Muscle layer of duodenum (tissue), 2 donors: ENCODE measurements around the gene SDK1.
"Not testable (repeated sequence)": the region's sequence is repeated elsewhere in the genome, so short reads cannot be mapped to it uniquely, and the experiment has no call there.

ENCODE experiments used
- H3K27ac ChIP-seq: one replicate; pipeline ENCODE4 v1.7.0; 2013; ENCODE audit warnings: mild to moderate bottlenecking, low read length
- H3K27me3 ChIP-seq: one replicate; pipeline ENCODE4 v1.7.0; 2013; ENCODE audit warnings: low read depth, mild to moderate bottlenecking, control low read depth, low read length
- H3K36me3 ChIP-seq, 2 donors: one replicate each; pipeline ENCODE4 v1.7.0; 2013; ENCODE audit warnings: low read length in 2 of 2, control low read depth in 1 of 2, mild to moderate bottlenecking in 1 of 2; ENCODE audit not compliant: insufficient read depth in 2 of 2, control insufficient read depth in 1 of 2
- H3K4me1 ChIP-seq, 2 donors: one replicate each; pipeline ENCODE4 v1.7.0; 2013; ENCODE audit warnings: low read length in 2 of 2, mild to moderate bottlenecking in 2 of 2, control low read depth in 1 of 2, moderate library complexity in 1 of 2; ENCODE audit not compliant: insufficient read depth in 2 of 2, control insufficient read depth in 1 of 2
- H3K4me3 ChIP-seq, 2 donors: one replicate each; pipeline ENCODE4 v1.7.0; 2013; ENCODE audit warnings: low read length in 2 of 2, low read depth in 1 of 2, mild to moderate bottlenecking in 1 of 2
- H3K9me3 ChIP-seq, 2 donors: one replicate each; pipeline ENCODE4 v1.7.0; 2013; ENCODE audit warnings: low read length in 2 of 2, control low read depth in 1 of 2, mild to moderate bottlenecking in 1 of 2; ENCODE audit not compliant: control insufficient read depth in 1 of 2
- donor health status: healthy.

SDK1 gene

DNA sequence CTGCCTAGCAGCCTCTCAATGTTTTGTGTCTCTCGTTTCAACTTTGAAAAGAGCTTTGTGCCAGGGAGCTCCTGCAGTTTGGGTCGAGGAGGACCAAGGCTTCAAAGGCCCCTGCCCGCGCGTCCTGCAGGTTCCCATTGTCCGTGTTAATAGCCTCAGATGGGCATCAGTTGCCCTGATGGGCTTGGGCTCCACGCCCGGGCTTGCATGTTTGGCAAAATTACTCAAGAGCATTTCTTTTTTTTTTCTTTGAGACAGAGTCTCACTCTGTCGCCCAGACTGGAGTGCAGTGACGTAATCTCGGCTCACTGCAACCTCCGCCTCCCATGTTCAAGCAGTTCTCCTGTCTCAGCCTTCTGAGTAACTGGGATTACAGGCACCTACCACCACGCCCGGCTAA, 636.6 kb downstream of the SDK1 start:
- Histone ChIP-seq H3K4me1 (no peaks in the 10 kb centered on the region), H3K27me3 (no peaks in the 10 kb centered on the region), H3K36me3 (no peaks in the 10 kb centered on the region), H3K9me3 (no peaks in the 10 kb centered on the region), H3K27ac (no peak overlapping the region), H3K4me3 (no peak overlapping the region)

DNA sequence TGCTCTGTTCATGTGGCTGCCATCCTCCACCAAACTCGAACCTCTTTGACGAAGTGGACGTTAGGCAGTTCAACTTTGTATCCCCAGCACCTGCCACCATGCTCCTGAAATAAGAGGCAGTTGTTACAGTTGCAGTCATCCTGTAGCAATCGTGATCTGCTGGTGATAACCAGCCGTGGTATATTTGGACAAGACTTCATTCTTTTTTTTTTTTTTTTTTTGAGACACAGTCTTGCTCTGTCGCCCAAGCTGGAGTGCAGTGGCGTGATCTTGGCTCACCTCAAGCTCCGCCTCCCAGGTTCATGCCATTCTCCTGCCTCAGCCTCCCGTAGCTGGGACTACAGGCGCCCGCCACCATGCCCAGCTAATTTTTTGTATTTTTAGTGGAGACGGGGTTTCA, 640.7 kb downstream of the SDK1 start:
- not testable (repeated sequence) for H3K27me3 ChIP-seq, H3K4me1 ChIP-seq, H3K36me3 ChIP-seq, H3K4me3 ChIP-seq, H3K27ac ChIP-seq
- peaks cover 0 to 10% of the 10 kb centered on the region in 2 donors for H3K9me3 ChIP-seq

DNA sequence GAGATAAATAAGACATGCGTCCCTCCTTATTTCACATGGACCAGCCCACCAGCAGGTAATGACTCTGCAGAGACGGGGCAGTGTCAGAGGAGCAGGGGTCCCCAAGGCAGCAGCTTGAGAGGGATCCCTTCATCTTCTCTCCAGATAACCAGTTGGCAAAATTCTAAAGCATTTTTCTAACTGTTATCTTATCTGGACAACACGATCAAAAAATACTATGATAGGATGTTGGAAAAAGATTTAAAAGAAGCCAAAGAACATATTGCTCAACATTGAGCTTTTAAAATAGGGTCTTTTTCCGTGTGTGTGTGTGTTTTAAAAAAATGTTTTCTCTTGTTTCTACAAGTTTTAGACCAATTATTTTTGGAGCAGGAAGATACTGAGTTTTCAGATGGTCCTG, 641.2 kb downstream of the SDK1 start:
- no peaks in the 10 kb centered on the region for H3K4me1 ChIP-seq
- H3K9me3 ChIP-seq: peaks cover 0 to 10% of the 10 kb centered on the region in 2 donors
- no peaks in the 10 kb centered on the region for H3K27me3 ChIP-seq
- H3K36me3 ChIP-seq: no peaks in the 10 kb centered on the region
- H3K27ac ChIP-seq: no peak overlapping the region
- no peak overlapping the region for H3K4me3 ChIP-seq

DNA sequence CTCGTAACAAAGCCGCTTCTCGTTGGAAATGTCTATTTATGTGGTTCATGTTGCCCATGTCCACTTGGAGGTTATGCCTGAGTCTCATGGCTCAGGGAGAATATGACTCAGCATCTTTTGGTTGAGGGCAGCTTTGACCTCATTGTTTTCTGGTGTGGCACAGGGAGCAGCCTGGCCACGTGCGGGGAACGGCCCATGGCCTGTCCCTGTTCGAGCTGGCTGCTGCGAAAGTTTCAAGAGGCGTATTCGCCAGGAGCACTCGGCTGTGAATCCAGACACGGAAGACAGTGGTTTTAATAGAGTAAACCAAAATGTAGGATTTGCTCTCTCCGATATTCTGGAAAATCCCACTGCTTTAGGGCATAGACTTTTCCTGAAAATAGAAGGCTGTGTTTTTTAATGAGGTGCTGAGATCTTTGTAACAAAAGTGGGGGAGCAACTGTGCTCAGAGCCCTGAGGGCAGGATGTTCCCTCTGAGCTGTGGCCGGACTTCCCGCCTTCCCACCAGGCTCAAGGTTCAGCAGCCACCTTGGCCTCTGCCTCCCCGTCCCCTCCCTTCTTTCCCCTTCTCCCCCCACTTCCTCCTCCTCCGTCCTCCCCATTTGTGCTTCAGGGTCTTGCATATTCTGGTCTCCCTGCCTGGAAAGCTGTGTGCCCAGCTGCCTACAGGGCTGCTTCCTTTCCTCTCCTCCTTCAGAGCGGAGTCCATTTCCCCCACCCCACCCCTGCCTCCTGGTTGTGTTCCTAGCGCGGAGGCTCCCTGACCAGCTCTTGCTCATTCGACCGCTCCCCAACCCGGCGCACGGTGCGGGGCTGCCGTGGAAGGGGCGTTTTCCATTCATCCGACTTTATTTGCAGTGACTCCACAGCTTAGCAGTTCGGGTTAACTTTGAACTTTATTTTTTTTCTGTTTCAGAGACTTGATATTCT, 642.0 kb downstream of the SDK1 start:
- Histone ChIP-seq H3K4me1 (no peaks in the 10 kb centered on the region), H3K4me3 (no peak overlapping the region), H3K27ac (no peak overlapping the region), H3K36me3 (no peaks in the 10 kb centered on the region), H3K9me3 (peaks cover 0 to 10% of the 10 kb centered on the region in 2 donors), H3K27me3 (no peaks in the 10 kb centered on the region)

DNA sequence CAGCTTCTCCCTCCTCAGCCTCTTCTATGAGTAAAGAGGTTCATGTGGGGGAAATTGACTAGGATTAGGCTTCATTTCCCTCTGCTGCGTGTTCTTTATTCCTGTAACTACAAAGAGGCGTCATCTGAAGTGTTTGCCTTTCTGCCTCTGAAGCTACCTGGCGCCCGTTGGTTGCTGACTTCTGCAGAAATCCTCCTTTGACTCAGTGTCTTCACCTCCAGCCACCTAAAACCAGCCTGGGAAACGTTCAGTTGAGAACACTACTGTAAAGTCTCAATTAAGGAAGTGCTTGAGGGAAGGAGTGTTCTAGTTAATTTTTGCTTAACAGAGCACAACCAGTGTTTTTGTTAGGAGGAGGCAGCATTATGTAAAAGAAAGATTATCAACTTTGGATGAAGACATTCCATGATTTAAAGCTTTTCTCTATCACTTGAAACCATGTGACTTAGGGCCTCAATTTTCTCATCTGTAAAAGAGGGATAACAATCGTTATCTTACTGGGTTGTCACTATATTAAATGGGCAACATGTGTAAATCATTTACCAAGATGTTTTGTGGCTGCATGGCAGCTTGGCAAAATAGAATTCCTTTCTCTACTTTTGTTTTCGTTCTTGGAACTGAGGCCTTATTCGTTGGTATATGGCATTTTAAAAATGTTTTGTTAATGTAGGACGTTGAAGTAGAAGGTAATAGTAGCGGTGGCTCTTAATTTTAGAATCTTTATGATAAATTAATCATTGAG, 642.9 kb downstream of the SDK1 start:
- H3K9me3 ChIP-seq: peaks cover 0 to 10% of the 10 kb centered on the region in 2 donors
- no peak overlapping the region for H3K27ac ChIP-seq
- no peaks in the 10 kb centered on the region for H3K4me1 ChIP-seq
- no peak overlapping the region for H3K4me3 ChIP-seq
- H3K27me3 ChIP-seq: no peaks in the 10 kb centered on the region
- H3K36me3 ChIP-seq: no peaks in the 10 kb centered on the region

DNA sequence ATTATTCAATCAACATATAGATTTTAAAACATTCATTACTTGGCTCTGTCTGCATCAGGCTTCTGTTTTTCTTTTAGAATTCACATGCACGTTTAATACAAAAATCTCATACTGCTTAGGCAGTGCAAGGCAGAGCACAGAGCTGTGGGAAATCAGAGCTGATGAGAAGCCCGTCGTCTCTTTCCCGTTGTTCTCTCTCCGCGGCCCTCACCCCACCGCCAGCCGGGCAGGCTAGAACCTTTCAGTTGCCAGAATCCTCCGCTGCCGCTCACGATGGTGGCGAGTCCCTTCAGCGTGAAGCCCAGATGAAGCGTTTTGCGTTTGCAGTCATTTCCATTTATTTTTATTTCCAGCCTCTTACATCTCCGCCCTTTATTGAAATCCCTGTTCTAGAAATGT, 648.2 kb downstream of the SDK1 start:
- Histone ChIP-seq H3K27me3 (no peaks in the 10 kb centered on the region), H3K27ac (no peak overlapping the region), H3K4me1 (no peaks in the 10 kb centered on the region), H3K9me3 (peaks cover 0 to 10% of the 10 kb centered on the region in 2 donors), H3K36me3 (peaks cover 0 to 3% of the 10 kb centered on the region in 2 donors), H3K4me3 (no peak overlapping the region)

DNA sequence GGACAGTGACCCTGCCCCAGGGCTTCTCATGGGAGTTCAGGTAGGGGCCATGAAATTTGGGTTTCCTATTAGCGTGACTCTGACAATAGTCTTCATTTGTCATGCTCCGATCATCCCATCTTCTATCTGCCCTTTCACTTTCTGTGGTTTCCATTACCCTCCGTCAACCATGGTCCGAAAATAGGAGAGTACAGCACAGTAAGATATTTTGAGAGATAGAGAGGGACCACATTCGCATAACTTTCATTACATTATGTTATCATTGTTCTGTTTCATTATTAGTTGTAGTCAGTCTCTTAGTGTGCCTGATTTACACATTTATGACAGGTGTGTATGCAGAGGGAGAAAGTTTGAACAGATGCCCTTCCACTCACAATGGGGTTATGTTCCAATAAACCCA, 649.2 kb downstream of the SDK1 start:
- Histone ChIP-seq H3K27me3 (no peaks in the 10 kb centered on the region), H3K36me3 (peaks cover 0 to 3% of the 10 kb centered on the region in 2 donors), H3K9me3 (peaks cover 0 to 4% of the 10 kb centered on the region in 2 donors), H3K4me1 (no peaks in the 10 kb centered on the region), H3K4me3 (no peak overlapping the region), H3K27ac (no peak overlapping the region)

DNA sequence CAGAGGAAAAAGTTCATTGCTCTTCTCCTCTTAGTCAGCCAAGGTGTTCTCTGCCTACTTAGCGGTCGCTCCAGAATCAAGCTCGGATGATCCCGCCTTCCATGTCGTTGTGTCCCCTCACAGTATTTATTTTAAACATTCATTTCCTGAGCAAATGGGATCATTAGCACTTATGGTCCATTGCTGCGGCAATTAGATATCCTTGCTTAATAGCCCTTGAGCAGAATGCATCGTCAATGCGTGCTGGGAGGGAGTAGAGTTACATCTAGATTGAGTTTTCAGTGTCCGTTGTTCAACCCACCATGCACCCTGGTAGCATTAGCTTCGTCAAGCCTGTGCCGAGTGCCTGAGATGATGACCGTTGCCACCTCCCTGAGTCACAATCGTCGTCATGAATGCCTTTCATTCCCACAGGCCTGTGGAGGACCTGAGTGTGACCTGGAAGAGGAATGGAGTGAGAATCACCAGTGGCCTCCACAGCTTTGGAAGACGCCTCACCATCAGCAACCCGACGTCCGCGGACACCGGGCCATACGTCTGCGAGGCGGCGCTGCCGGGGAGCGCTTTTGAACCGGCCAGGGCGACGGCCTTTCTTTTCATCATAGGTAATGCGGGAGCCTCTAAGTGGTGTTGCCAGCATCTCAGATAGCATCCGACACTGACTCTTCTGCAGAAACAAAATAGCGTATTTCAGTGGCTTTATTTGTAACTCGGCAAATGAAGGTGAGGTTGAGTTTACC, 650.4 kb downstream of the SDK1 start:
- no peaks in the 10 kb centered on the region for H3K4me1 ChIP-seq
- H3K27me3 ChIP-seq: no peaks in the 10 kb centered on the region
- no peaks in the 10 kb centered on the region for H3K9me3 ChIP-seq

DNA sequence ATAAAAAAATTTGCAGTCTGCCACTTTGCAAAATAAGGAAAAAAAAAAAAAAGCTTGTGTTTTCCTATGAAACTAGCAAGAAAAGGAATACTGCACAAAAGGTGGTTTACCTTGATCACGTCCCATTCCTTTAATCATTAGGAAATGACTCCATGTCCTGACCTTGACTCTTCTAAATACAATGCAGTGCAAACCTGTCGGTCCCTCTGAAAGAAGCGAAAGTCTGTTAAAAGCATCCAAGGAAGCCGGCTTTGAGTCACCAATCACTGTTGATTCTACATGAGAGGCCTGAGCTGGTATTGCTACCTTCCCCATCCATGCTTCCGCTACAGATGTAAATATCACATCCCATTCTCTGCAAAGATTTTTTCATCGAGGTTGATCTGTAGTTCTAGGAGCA, 652.1 kb downstream of the SDK1 start:
- H3K9me3 ChIP-seq: no peaks in the 10 kb centered on the region
- peaks cover 0 to 3% of the 10 kb centered on the region in 2 donors for H3K36me3 ChIP-seq
- H3K27ac ChIP-seq: no peak overlapping the region
- no peaks in the 10 kb centered on the region for H3K4me1 ChIP-seq
- H3K27me3 ChIP-seq: no peaks in the 10 kb centered on the region
- no peak overlapping the region for H3K4me3 ChIP-seq

More for the DNA sequence above, 650.4 kb downstream of the SDK1 start:
- Histone ChIP-seq H3K27ac (no peak overlapping the region), H3K36me3 (peaks cover 0 to 3% of the 10 kb centered on the region in 2 donors), H3K4me3 (no peak overlapping the region)

DNA sequence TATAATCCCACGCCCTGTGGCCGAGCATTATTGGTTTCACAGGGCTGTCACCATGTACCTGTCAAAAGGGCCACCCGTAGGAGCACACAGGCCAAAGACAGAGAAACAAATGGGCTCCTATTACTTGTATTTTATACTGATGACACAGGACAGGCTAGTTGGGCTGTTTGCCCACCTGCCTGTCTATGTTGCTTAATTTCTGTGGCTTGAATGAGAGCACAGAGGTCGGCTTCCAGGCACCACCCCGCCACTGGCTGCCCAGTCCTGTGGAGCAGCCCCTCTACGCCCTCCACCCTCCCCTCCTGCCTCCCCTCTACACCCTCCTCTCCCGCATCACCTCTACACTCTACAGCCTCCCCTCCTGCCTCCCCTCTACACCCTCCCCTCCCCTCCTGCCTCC, 652.9 kb downstream of the SDK1 start:
- Histone ChIP-seq H3K9me3 (no peaks in the 10 kb centered on the region), H3K4me1 (no peaks in the 10 kb centered on the region), H3K27me3 (no peaks in the 10 kb centered on the region), H3K27ac (no peak overlapping the region), H3K36me3 (peaks cover 0 to 3% of the 10 kb centered on the region in 2 donors), H3K4me3 (no peak overlapping the region)

DNA sequence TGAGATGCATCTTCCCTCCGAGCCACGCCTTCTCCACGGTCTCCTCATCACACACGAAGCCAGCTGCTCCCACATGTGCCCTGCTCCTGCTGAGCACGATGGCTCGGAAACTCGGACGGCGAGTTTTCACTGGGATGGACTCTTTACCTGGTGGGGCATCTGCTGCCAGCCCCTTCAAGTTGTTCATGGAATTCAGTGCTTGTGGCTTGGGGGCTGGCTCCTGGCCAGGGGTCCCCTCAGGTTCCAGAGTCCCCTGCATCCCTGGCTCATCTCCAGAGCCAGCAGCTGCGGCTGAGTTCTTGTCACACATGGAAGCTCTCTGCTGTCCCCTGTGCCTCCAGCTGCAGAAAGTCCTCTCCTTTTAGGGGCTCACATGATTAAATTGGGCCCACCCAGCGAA, 654.0 kb downstream of the SDK1 start:
- peaks cover 0 to 3% of the 10 kb centered on the region in 2 donors for H3K36me3 ChIP-seq
- no peak overlapping the region for H3K27ac ChIP-seq
- H3K27me3 ChIP-seq: no peaks in the 10 kb centered on the region
- H3K4me3 ChIP-seq: no peak overlapping the region
- no peaks in the 10 kb centered on the region for H3K4me1 ChIP-seq
- no peaks in the 10 kb centered on the region for H3K9me3 ChIP-seq
